HG03520 (cell line): Measurements from ENCODE around the gene NTRK1.

Experiments used
- ATAC-seq: cut with Tn5 transposase; IDR thresholded peaks from one replicate; pipeline ENCODE4 v1.9.1; 2021; ENCODE audit warnings: mild to moderate bottlenecking, moderate library complexity; ENCODE audit not compliant: unreplicated experiment

The NTRK1 gene

GRCh38 chr1:156929596-156930238, 69.1 kb downstream of the NTRK1 start:
- ATAC-seq, result no peak

DNA sequence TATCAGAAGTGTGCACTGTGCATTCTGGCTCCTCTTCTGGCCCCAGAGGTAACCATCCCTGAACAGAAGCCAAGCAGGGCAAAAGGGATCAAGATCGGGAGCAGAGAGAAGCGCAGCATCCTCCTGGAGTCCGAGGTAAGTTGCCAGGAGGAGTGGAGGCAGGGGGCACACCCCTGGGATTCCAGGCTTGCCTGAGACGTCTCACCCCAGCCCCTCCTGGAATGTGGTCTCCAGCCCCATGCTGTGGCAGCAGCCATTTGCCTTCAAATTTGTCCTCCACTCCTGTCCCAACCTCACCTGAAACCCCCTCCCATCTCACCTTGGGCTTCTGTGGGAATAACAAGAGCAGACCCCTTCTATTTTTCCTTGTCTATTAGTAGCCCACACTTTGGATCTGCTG, 69.8 kb downstream of the NTRK1 start:
- no peak for ATAC-seq
